H9 (cell line): ENCODE results near the gene SLX4IP. TPM values are rescaled to one million over a fixed set of nuclear protein-coding genes. Genes with fewer than 3 reads are reported as not detected.

Experiments
- DNase-seq: peaks from one replicate; pipeline ENCODE4 v3.0.0-alpha.2; 2017
- H2AFZ ChIP-seq: one replicate; pipeline ENCODE4 v1.6.1; 2013; ENCODE audit warnings: mild to moderate bottlenecking, low read length, control low read depth, moderate library complexity
- H2AK5ac ChIP-seq: 2 replicates; pipeline ENCODE4 v1.6.1; 2013; ENCODE audit warnings: low read length, control low read depth, mixed read lengths; ENCODE audit not compliant: insufficient read length
- H2BK120ac ChIP-seq: one replicate; pipeline ENCODE4 v1.6.1; 2013; ENCODE audit warnings: low read depth, mild to moderate bottlenecking, low read length, control low read depth, inconsistent platforms; ENCODE audit not compliant: poor library complexity, severe bottlenecking
- H2BK12ac ChIP-seq: 2 replicates; pipeline ENCODE4 v1.6.1; 2013; ENCODE audit warnings: low read length, control low read depth, mixed read lengths, low read depth; ENCODE audit not compliant: insufficient read length
- H2BK15ac ChIP-seq: 2 replicates; pipeline ENCODE4 v1.6.1; 2013; ENCODE audit warnings: low read depth, low read length, control low read depth
- H2BK20ac ChIP-seq: one replicate; pipeline ENCODE4 v1.6.1; 2013; ENCODE audit warnings: low read depth, mild to moderate bottlenecking, low read length, control low read depth, inconsistent platforms; ENCODE audit not compliant: poor library complexity, severe bottlenecking
- H2BK5ac ChIP-seq: 2 replicates; pipeline ENCODE4 v1.6.1; 2013; ENCODE audit warnings: low read length, control low read depth, mixed read lengths; ENCODE audit not compliant: insufficient read length
- H3K14ac ChIP-seq: 2 replicates; pipeline ENCODE4 v1.6.1; 2013; ENCODE audit warnings: low read length, control low read depth; ENCODE audit not compliant: insufficient read depth
- H3K18ac ChIP-seq: 2 replicates; pipeline ENCODE4 v1.6.1; 2013; ENCODE audit warnings: low read depth, mild to moderate bottlenecking, mixed read lengths, low read length, control low read depth; ENCODE audit not compliant: insufficient read length
- H3K23ac ChIP-seq: 2 replicates; pipeline ENCODE4 v1.6.1; 2013; ENCODE audit warnings: low read length, control low read depth, mixed read lengths, low read depth; ENCODE audit not compliant: insufficient read length
- H3K23me2 ChIP-seq: 2 replicates; pipeline ENCODE4 v1.6.1; 2013; ENCODE audit warnings: low read depth, mild to moderate bottlenecking, mixed read lengths, low read length, control low read depth; ENCODE audit not compliant: insufficient read length, poor library complexity, severe bottlenecking
- H3K27ac ChIP-seq: 2 replicates; pipeline ENCODE4 v1.5.1; 2013; ENCODE audit warnings: low read length, control low read depth, mixed read lengths, low read depth; ENCODE audit not compliant: insufficient read length
- H3K27me3 ChIP-seq: 2 replicates; pipeline ENCODE4 v1.6.1; 2013; ENCODE audit warnings: low read length, control low read depth, inconsistent platforms; ENCODE audit not compliant: insufficient read depth
- H3K4ac ChIP-seq: 2 replicates; pipeline ENCODE4 v1.6.1; 2013; ENCODE audit warnings: low read depth, mild to moderate bottlenecking, control low read depth, inconsistent platforms, low read length, moderate library complexity
- H3K4me1 ChIP-seq: 2 replicates; pipeline ENCODE4 v1.6.1; 2013; ENCODE audit warnings: low read length, control low read depth, inconsistent platforms; ENCODE audit not compliant: insufficient read depth
- H3K4me2 ChIP-seq: 2 replicates; pipeline ENCODE4 v1.6.1; 2013; ENCODE audit warnings: low read length, control low read depth, mixed read lengths; ENCODE audit not compliant: insufficient read length, insufficient read depth
- H3K56ac ChIP-seq: 2 replicates; pipeline ENCODE4 v1.6.1; 2013; ENCODE audit warnings: low read depth, mild to moderate bottlenecking, mixed read lengths, low read length, control low read depth; ENCODE audit not compliant: insufficient read length
- H3K79me1 ChIP-seq: 2 replicates; pipeline ENCODE4 v1.6.1; 2013; ENCODE audit warnings: low read depth, mild to moderate bottlenecking, moderate library complexity, low read length, control low read depth, inconsistent platforms; ENCODE audit not compliant: insufficient read depth, poor library complexity, severe bottlenecking
- H3K79me2 ChIP-seq: 2 replicates; pipeline ENCODE4 v1.6.1; 2013; ENCODE audit warnings: low read length, control low read depth, inconsistent platforms; ENCODE audit not compliant: insufficient read depth
- H3K9ac ChIP-seq: 2 replicates; pipeline ENCODE4 v1.6.1; 2013; ENCODE audit warnings: low read length, control low read depth, mixed read lengths; ENCODE audit not compliant: insufficient read length; ENCODE audit errors: extremely low read depth
- H3K9me3 ChIP-seq: one replicate; pipeline ENCODE4 v1.6.1; 2013; ENCODE audit warnings: low read depth, low read length, inconsistent platforms; ENCODE audit not compliant: control insufficient read depth
- H3T11ph ChIP-seq: one replicate; pipeline ENCODE4 v1.6.1; 2013; ENCODE audit warnings: mild to moderate bottlenecking, low read length, control low read depth, inconsistent platforms
- H4K20me1 ChIP-seq: one replicate; pipeline ENCODE4 v1.6.1; 2013; ENCODE audit not compliant: control insufficient read depth, insufficient read length, insufficient read depth
- H4K5ac ChIP-seq: 2 replicates; pipeline ENCODE4 v1.6.1; 2013; ENCODE audit warnings: low read depth, mild to moderate bottlenecking, mixed read lengths, low read length, control low read depth; ENCODE audit not compliant: insufficient read length
- H4K8ac ChIP-seq: replicated peaks from 2 replicates; pipeline ENCODE4 v1.6.1; 2013; ENCODE audit warnings: low read length, control low read depth, mixed read lengths, low read depth; ENCODE audit not compliant: insufficient read length
- H4K91ac ChIP-seq: 2 replicates; pipeline ENCODE4 v1.6.1; 2013; ENCODE audit warnings: low read depth, mild to moderate bottlenecking, moderate library complexity, mixed read lengths, low read length, control low read depth; ENCODE audit not compliant: insufficient read length
- H3K27ac Mint-ChIP-seq, 3 experiments: 2 replicates in 2 of 3; 3 replicates in 1 of 3; pipeline ENCODE4 v1.8.0; 2020 to 2021; ENCODE audit warnings: mixed read lengths in 3 of 3, mild to moderate bottlenecking in 1 of 3, moderate library complexity in 1 of 3
- H3K27me3 Mint-ChIP-seq: 2 replicates; pipeline ENCODE4 v1.8.0; 2021; ENCODE audit warnings: low read depth, mild to moderate bottlenecking, moderate library complexity, mixed read lengths
- H3K36me3 Mint-ChIP-seq, 3 experiments: 2 replicates in 2 of 3; 3 replicates in 1 of 3; pipeline ENCODE4 v1.8.0; 2020 to 2021; ENCODE audit warnings: low read depth in 3 of 3, mixed read lengths in 3 of 3; ENCODE audit not compliant: insufficient read depth in 1 of 3
- H3K4me1 Mint-ChIP-seq, 2 experiments: 2 replicates each; pipeline ENCODE4 v1.8.0; 2020; ENCODE audit warnings: mixed read lengths in 2 of 2
- H3K4me3 Mint-ChIP-seq, 2 experiments: 2 replicates in 1 of 2; 3 replicates in 1 of 2; pipeline ENCODE4 v1.8.0; 2020 to 2021; ENCODE audit warnings: mild to moderate bottlenecking in 2 of 2, mixed read lengths in 2 of 2, moderate library complexity in 1 of 2
- H3K9me3 Mint-ChIP-seq, 2 experiments: 2 replicates in 1 of 2; 3 replicates in 1 of 2; pipeline ENCODE4 v1.8.0; 2020; ENCODE audit warnings: mild to moderate bottlenecking in 2 of 2, mixed read lengths in 2 of 2, moderate library complexity in 1 of 2
- WGBS: extraction: QIAGEN DNeasy Blood & Tissue Kit; methylation state at CpG from one replicate; pipeline ENCODE4 v1.1.7; 2013; ENCODE audit warnings: missing lambda C conversion rate, low lambda C conversion rate, mixed read lengths; ENCODE audit not compliant: insufficient read length; ENCODE audit errors: extremely low coverage; 5-methylcytosine and 5-hydroxymethylcytosine counted together
- total RNA-seq: library from RNA; stranded (reverse); gene quantifications from 2 replicates; pipeline ENCODE4 v1.2.1, GENCODE V29; 2021
- TF ChIP-seq, protein P1 (sequence below): fragments of 200-600 bp; sonication (generic); conservative IDR thresholded peaks from 3 replicates; pipeline ENCODE4 v1.8.0; 2021; ENCODE audit warnings: antibody characterized with exemption, mild to moderate bottlenecking

SLX4IP gene
- total RNA-seq, 1 experiment from 2014 or later, result 7.9 TPM

DNA sequence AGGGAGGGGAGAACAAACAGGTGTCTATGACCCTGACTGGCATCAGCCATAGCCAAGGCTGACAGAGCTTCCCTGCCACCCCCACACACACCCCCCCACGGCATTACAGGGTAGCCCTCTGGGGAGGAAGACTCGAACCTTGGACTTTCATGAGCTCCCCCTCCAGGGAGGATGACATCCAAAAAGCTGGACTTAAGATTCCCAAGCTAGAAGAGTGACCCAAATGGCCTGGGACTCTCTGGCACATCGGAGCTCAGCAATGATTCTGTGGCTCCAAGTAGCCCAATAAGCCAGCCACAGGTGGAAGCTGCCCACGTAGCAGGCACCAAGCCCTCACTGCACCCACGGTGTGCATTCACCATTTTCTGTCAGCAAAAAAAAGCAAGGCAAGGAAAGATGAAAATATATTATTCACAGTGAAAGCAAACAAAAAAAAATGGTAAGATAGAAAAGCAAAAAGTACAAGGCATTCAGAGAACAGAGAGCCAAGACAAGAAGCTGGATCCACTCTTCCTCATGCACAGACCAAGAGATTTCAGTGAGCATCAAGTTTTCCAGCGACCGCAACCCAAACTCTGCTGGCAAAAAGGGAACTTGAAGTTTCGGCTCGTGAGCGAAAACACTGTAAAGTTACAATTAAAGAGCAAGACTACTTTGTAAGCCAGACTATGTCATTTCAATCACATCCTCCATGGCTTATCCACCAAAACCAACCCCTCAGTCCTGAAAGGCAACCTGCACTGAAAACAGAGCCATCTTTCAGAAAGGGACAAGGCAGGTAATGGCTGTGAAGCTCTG is 227.8 kb downstream of the SLX4IP start:
- H3K27ac Mint-ChIP-seq, result peak overlapping the region; percentile 34 to 87 (median 51); a peak in 4 of 7 replicates
- H2BK20ac ChIP-seq, result no peak overlapping the region
- no peaks in the 10 kb centered on the region for H3K9me3 ChIP-seq
- no peaks in the 10 kb centered on the region for H4K20me1 ChIP-seq
- H3K9me3 Mint-ChIP-seq, result no peaks in the 10 kb centered on the region; a peak in 1 of 5 replicates
- no peak overlapping the region for H3K9ac ChIP-seq
- no peak overlapping the region for H3K4me3 Mint-ChIP-seq
- H3K79me2 ChIP-seq, result peaks cover 7% of the 10 kb centered on the region; the same call in 1 of the 2 replicates
- H3K18ac ChIP-seq, result no peak overlapping the region
- H3K79me1 ChIP-seq, result peaks cover 4% of the 10 kb centered on the region
- no peaks in the 10 kb centered on the region for H3K27me3 ChIP-seq
- peaks cover 79 to 82% of the 10 kb centered on the region in 2 experiments for H3K4me1 Mint-ChIP-seq
- WGBS, result no CpG with 5 or more reads among the region's 10 CpGs
- no peak overlapping the region for H3K14ac ChIP-seq
- H2BK12ac ChIP-seq, result no peak overlapping the region
- H2BK120ac ChIP-seq, result no peak overlapping the region
- no peak overlapping the region for H3K4me2 ChIP-seq
- H3K27me3 Mint-ChIP-seq, result no peaks in the 10 kb centered on the region; the same call in 1 of the 2 replicates
- no peak overlapping the region for H3K27ac ChIP-seq
- H2BK5ac ChIP-seq, result no peak overlapping the region
- peaks cover 48 to 78% (median 57%) of the 10 kb centered on the region in 3 experiments for H3K36me3 Mint-ChIP-seq
- no peak overlapping the region for H3K56ac ChIP-seq
- no peak overlapping the region for H2BK15ac ChIP-seq
- no peak overlapping the region for H3K4ac ChIP-seq
- H2AK5ac ChIP-seq, result no peak overlapping the region
- no peaks in the 10 kb centered on the region for H3K23me2 ChIP-seq
- TF ChIP-seq, protein P1, sequence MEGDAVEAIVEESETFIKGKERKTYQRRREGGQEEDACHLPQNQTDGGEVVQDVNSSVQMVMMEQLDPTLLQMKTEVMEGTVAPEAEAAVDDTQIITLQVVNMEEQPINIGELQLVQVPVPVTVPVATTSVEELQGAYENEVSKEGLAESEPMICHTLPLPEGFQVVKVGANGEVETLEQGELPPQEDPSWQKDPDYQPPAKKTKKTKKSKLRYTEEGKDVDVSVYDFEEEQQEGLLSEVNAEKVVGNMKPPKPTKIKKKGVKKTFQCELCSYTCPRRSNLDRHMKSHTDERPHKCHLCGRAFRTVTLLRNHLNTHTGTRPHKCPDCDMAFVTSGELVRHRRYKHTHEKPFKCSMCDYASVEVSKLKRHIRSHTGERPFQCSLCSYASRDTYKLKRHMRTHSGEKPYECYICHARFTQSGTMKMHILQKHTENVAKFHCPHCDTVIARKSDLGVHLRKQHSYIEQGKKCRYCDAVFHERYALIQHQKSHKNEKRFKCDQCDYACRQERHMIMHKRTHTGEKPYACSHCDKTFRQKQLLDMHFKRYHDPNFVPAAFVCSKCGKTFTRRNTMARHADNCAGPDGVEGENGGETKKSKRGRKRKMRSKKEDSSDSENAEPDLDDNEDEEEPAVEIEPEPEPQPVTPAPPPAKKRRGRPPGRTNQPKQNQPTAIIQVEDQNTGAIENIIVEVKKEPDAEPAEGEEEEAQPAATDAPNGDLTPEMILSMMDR, result no peak
- H3T11ph ChIP-seq, result no peak overlapping the region
- DNase-seq, result peak; percentile 7
- no peak overlapping the region for H4K8ac ChIP-seq
- peaks cover 32% of the 10 kb centered on the region for H3K4me1 ChIP-seq
- H2AFZ ChIP-seq, result no peak overlapping the region
- no peak overlapping the region for H4K5ac ChIP-seq
- no peak overlapping the region for H4K91ac ChIP-seq
- H3K23ac ChIP-seq, result no peak overlapping the region
